GM12878 (cell line): ENCODE data around the gene ZNF652. TPM values are rescaled to one million over a fixed set of nuclear protein-coding genes. Genes with fewer than 3 reads are reported as not detected.

Experiments
- ATF7 ChIP-seq: fragments of 450-650 bp; IDR thresholded peaks from 2 replicates; pipeline ENCODE4 v1.6.1; 2016; ENCODE audit warnings: low read depth, mild to moderate bottlenecking
- BCL3 ChIP-seq: IDR thresholded peaks from 2 replicates; pipeline ENCODE4 v1.6.1; 2011; ENCODE audit warnings: borderline replicate concordance, low read depth, mild to moderate bottlenecking, moderate library complexity, low read length; ENCODE audit not compliant: insufficient read depth, poor library complexity, severe bottlenecking
- BHLHE40 ChIP-seq, 2 experiments: fragments of 450-650 bp in 1 of 2; IDR thresholded peaks; 2 replicates each; pipeline ENCODE4 v1.6.1; 2011 to 2017; ENCODE audit warnings: low read depth in 2 of 2, borderline replicate concordance in 1 of 2, improper control_type of control experiment in 1 of 2, low read length in 1 of 2, mild to moderate bottlenecking in 1 of 2
- CHD4 ChIP-seq: fragments of 200-600 bp; sonication (generic); IDR thresholded peaks from 2 replicates; pipeline ENCODE4 v1.6.1; 2016; ENCODE audit warnings: mild to moderate bottlenecking
- FOXK2 ChIP-seq: fragments of 450-650 bp; IDR thresholded peaks from 2 replicates; pipeline ENCODE4 v1.6.1; 2017; ENCODE audit warnings: mild to moderate bottlenecking, moderate library complexity
- GABPA ChIP-seq: IDR thresholded peaks from 2 replicates; pipeline ENCODE4 v1.6.1; 2014; ENCODE audit warnings: antibody characterized with exemption, low read depth, mild to moderate bottlenecking, inconsistent platforms
- IKZF1 ChIP-seq: fragments of 450-650 bp; conservative IDR thresholded peaks from 2 replicates; pipeline ENCODE4 v1.6.1; 2017; ENCODE audit warnings: antibody characterized with exemption, mild to moderate bottlenecking
- KDM1A ChIP-seq: fragments of 200-600 bp; sonication (generic); IDR thresholded peaks from 2 replicates; pipeline ENCODE4 v1.6.1; 2016; ENCODE audit warnings: borderline replicate concordance
- NRF1 ChIP-seq: conservative IDR thresholded peaks from 2 replicates; pipeline ENCODE4 v1.6.1; 2011; ENCODE audit warnings: mild to moderate bottlenecking, low read depth, low read length, improper control_type of control experiment
- POLR2A ChIP-seq: IDR thresholded peaks from 2 replicates; pipeline ENCODE4 v1.6.1; 2011; ENCODE audit warnings: low read depth, mild to moderate bottlenecking, low read length
- RELA ChIP-seq: fragments of 450-650 bp; IDR thresholded peaks from 2 replicates; pipeline ENCODE4 v1.8.0; 2014; ENCODE audit warnings: borderline replicate concordance; ENCODE audit not compliant: partially characterized antibody
- RUNX3 ChIP-seq: IDR thresholded peaks from 2 replicates; pipeline ENCODE4 v1.6.1; 2012; ENCODE audit warnings: low read length, inconsistent platforms
- SUZ12 ChIP-seq: fragments of 200-600 bp; sonication (generic); IDR thresholded peaks from one replicate; pipeline ENCODE4 v1.6.1; 2018; ENCODE audit warnings: antibody characterized with exemption, mild to moderate bottlenecking; ENCODE audit not compliant: unreplicated experiment
- ZSCAN29 ChIP-seq: fragments of 450-650 bp; IDR thresholded peaks from 2 replicates; pipeline ENCODE4 v1.6.1; 2017; ENCODE audit warnings: mild to moderate bottlenecking, moderate library complexity
- polyA plus RNA-seq, 11 experiments: library from polyadenylated mRNA; depleted of rRNA in 4 of 11; unstranded in 6 of 11; stranded (reverse) in 5 of 11; fragments of >200 nt; fragmentation: Nextera tagmentation in 4 of 11; fragmentation: Illumina TruSeq in 1 of 11; extraction: Ambion mirVana in 4 of 11; extraction: Trizol in 1 of 11; gene quantifications; 1 replicate in 1 of 11; 2 replicates in 10 of 11; pipeline versions ENCODE4 v1.2.1 to v1.2.3, GENCODE V29; 2011 to 2016; ENCODE audit warnings: inconsistent platforms in 2 of 11, missing spikeins in 2 of 11, low read depth in 1 of 11
- total RNA-seq, 4 experiments: library from RNA; depleted of rRNA in 3 of 4; stranded (reverse); fragments of >200 nt in 3 of 4; fragmentation: Illumina TruSeq in 1 of 4; extraction: Trizol in 1 of 4; gene quantifications; 2 replicates each; pipeline versions ENCODE4 v1.2.1 to v1.2.3, GENCODE V29; 2013 to 2021
- TF ChIP-seq, protein P1 (sequence below): IDR thresholded peaks from 2 replicates; pipeline ENCODE4 v1.6.1; 2011; ENCODE audit warnings: low read depth, low read length, improper control_type of control experiment, borderline replicate concordance
- TF ChIP-seq, protein P2 (sequence below): fragments of 450-650 bp; IDR thresholded peaks from 2 replicates; pipeline ENCODE4 v1.6.1; 2016; ENCODE audit warnings: mild to moderate bottlenecking, moderate library complexity, borderline replicate concordance

ZNF652 gene
- total and polyA plus RNA-seq, 10 of the 15 experiments (the other 5 are each of a cell fraction or from before 2014, with no cell fraction given) = 3.4 to 13.1 (median 8.7) TPM

- TF ChIP-seq, protein P1, sequence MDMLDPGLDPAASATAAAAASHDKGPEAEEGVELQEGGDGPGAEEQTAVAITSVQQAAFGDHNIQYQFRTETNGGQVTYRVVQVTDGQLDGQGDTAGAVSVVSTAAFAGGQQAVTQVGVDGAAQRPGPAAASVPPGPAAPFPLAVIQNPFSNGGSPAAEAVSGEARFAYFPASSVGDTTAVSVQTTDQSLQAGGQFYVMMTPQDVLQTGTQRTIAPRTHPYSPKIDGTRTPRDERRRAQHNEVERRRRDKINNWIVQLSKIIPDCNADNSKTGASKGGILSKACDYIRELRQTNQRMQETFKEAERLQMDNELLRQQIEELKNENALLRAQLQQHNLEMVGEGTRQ = no peak
- TF ChIP-seq BHLHE40 (IDR thresholded peaks at IDR 0.05; ENCODE audit: borderline replicate concordance in 1 of 2, low read depth in 2 of 2, low read length in 1 of 2) (no peak), FOXK2 (no peak), ATF7 (no peak), RELA (no peak), GABPA (no peak), BCL3 (no peak), NRF1 (no peak), KDM1A (no peak), RUNX3 (peak; percentile 44; the same call in 1 of the 2 replicates), IKZF1 (0 out of 2 replicates have a peak, but pooled peaks have one; percentile 21), ZSCAN29 (no peak), POLR2A (0 out of 2 replicates have a peak, but pooled peaks have one; percentile 47), SUZ12 (no peak), CHD4 (no peak)
- TF ChIP-seq, protein P2, sequence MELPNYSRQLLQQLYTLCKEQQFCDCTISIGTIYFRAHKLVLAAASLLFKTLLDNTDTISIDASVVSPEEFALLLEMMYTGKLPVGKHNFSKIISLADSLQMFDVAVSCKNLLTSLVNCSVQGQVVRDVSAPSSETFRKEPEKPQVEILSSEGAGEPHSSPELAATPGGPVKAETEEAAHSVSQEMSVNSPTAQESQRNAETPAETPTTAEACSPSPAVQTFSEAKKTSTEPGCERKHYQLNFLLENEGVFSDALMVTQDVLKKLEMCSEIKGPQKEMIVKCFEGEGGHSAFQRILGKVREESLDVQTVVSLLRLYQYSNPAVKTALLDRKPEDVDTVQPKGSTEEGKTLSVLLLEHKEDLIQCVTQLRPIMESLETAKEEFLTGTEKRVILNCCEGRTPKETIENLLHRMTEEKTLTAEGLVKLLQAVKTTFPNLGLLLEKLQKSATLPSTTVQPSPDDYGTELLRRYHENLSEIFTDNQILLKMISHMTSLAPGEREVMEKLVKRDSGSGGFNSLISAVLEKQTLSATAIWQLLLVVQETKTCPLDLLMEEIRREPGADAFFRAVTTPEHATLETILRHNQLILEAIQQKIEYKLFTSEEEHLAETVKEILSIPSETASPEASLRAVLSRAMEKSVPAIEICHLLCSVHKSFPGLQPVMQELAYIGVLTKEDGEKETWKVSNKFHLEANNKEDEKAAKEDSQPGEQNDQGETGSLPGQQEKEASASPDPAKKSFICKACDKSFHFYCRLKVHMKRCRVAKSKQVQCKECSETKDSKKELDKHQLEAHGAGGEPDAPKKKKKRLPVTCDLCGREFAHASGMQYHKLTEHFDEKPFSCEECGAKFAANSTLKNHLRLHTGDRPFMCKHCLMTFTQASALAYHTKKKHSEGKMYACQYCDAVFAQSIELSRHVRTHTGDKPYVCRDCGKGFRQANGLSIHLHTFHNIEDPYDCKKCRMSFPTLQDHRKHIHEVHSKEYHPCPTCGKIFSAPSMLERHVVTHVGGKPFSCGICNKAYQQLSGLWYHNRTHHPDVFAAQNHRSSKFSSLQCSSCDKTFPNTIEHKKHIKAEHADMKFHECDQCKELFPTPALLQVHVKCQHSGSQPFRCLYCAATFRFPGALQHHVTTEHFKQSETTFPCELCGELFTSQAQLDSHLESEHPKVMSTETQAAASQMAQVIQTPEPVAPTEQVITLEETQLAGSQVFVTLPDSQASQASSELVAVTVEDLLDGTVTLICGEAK = no peak
These were observed 26.2 kb upstream of the ZNF652 start (continued) for GRCh38 chr17:49388290-49388640.
